SKM-1 (cell line): ENCODE measurements around the gene HEBP2.
"Not testable (repeated sequence)": the region's sequence is repeated elsewhere in the genome, so short reads cannot be mapped to it uniquely, and the experiment has no call there.

Source experiments
- DNase-seq: peaks from one replicate; lab custom pipeline; 2025; ENCODE audit not compliant: unreplicated experiment; lab: John Stamatoyannopoulos, UW

The HEBP2 gene, protein sequence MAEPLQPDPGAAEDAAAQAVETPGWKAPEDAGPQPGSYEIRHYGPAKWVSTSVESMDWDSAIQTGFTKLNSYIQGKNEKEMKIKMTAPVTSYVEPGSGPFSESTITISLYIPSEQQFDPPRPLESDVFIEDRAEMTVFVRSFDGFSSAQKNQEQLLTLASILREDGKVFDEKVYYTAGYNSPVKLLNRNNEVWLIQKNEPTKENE

DNA sequence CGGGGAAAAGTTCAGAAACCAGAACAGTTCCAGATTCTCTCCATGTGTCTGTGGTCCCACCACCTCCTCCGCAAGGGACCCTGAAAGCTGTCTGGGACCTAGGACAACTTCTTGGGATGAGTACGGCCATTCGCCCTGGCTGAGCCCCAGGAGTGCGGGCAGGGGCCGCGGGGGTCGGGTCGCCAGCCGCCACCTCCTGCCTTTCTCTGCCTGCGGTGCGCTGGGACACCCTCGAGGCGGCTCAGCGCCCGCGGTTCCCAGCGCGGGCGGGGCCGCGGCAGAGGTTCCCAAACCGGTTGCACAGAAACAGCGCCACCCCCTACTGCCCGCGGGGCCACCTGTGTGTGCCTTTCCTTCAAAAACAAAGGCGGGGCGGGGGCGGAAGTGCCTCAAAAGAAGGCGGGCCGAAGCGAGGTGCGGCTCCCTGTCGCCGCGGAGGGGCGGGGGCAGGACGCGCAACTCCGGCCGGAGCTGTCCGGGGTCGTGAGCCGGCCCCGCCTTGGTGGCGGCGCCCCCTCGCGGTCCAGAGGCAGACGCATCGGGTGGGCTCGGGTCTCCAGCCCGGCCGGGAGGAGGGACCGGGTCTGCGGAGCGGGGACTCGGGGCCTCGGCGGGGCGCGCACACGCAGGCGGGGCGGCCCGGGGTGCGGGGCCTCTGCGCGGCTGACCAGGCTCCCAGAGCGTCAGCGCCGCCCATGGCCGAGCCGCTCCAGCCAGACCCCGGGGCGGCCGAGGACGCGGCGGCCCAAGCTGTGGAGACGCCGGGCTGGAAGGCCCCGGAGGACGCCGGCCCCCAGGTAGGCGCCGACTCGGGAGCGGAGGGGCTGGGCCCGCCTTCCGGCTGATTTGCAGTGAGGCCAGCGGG lies at the start of gene HEBP2:
TSS of gene HEBP2 (plus strand) at position 423 of the 865 bp plus-strand sequence. CDS start at position 696, 273 bp downstream.
- peak; percentile 87 for DNase-seq

DNA sequence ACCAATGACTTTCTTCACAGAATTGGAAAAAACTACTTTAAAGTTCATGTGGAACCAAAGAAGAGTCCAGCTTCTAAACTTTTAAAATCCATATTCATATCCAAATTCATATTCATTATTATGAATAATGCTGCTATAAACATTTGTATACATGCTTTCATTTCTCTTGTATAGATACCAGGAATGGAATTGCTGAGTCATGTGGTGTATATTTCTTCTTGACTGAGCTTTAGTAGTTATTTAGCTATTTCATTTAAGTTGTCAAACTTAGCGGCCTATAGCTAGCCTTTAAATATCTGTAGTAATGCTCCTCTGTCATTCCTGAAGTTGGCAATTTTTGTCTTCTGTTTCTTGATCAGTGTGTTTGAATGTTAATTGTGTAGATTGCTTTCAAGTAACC lies 46.1 kb upstream of the HEBP2 start:
- no peak for DNase-seq

DNA sequence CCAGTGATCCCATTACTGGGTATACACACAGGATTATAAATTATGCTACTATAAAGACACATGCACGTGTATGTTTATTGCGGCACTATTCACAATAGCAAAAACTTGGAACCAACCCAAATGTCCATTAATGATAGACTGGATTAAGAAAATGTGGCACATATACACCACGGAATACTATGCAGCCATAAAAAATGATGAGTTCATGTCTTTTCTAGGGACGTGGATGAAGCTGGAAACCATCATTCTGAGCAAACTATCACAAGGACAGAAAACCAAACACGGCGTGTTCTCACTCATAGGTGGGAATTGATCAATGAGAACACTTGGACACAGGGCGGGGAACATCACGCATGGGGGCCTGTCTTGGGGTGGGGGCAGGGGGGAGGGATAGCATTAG lies 35.3 kb upstream of the HEBP2 start:
- not testable (repeated sequence) for DNase-seq

DNA sequence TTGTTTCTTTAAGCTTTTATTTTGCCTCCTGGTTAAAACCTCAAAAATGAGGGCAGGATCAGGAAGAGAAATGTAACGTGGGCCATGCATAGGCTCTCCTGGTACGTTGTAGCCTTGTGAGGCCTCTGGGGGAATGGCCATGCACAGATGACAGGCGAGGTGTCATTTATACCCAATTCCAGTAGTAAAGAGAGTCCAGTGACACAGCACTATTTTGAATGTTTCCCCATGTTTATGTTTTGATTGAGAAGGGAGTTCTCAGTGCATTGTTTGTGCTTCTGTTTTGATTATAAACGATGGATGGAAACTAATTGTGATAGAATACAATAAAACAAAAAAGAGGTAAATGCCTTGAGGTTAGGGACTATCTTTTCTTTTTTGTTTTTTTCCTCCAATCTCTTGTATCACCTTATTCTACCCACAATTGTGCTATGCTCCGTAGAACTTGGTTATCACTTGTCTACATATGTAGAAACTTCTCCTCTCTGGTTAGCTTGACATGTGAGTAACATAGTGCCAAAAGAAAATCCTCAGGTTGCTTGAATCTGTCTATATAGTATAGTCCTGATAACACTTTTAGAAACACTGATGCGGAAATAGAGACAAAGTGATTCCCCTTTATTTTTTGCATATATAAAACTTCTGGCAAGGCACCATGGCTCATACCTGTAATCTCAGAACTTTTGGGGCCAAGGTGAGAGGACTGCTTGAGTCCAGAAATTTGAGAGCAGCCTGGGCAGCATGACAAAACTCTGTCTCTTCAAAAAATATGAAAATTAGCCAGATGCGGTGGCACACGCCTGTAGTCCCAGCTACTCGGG lies 33.2 kb upstream of the HEBP2 start:
- no peak for DNase-seq

DNA sequence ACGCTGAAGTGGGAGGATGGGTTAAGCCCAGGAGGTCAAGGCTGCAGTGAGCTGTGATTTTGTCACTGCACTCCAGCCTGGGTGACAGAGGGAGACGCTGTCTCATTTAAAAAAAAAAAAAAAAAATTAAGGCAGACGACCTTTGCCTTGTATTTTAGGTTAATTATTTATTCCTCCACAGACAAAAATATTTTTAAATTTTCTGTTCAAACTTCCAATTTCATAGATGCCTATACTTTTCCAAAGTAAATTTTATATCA lies 32.6 kb upstream of the HEBP2 start:
- no peak for DNase-seq

DNA sequence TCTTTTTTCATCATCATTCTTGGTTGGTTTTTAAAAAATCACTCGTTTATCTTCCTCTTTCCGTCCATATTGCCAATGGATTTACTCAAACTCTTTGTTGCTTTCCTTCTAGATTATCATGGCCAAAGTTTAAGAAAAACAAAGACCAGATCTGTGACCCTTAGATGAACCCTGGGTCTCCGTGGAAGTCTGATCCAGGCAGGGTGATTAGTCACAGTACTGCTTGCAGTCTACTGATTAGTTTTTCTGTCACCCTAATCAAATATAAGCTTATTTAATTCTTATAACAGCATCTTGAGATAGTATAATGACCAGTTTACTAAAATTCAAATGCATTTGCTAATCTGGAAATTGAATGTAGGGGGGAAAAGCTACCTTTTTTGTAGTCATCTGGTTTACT lies 32.3 kb upstream of the HEBP2 start:
- DNase-seq, result no peak

DNA sequence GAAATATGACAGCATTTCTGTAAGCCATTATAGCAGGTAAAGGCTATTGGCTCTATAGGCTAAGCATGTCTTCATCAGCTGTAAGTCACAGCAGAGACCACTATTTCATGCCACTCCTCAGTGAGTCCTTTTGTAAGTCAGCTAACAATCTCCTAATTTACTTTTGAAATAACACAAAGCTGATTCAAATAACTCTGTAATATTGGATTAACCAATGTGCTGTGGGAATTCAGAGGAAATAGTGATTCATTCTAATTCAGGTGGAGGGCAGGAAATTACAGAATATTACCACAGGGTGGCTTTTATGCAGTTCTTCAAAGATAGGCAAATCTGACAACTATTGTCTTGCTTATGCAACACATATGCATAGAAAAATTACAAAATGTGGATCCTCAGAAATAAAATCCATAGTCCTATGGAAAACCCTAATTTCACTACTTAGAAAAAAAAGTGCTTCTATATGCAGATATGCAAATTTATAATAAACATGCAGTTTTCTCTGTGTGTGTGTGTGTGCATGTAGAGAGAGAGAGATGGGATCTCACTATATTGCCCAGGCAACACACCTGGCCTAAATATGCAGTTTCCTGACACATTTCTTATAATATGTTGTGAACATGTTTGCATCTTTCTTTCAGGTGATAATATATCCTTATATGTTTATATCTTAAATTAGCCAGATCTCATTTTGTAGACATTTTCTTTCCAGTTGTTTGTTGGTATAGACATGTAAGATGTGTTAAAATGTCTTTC lies 31.1 kb upstream of the HEBP2 start:
- DNase-seq, result no peak

DNA sequence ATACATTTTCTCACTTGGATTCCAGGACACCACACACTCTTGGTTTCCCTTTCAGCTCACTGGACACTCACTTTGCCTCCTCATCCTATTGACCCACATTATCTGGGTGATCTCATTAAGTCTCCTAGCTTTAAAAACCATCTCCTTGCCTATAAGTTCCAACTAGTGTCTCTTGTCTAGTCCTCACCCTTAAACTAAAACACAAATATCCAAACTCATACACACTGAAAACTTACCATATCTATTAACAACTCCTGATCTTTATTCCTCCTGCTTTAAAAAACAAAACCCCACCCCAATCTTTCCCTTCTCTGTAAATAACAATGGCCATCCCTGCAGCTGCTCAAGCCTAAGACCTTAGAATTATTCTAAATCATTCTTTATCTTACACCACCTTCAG lies 29.8 kb upstream of the HEBP2 start:
- DNase-seq, result no peak

DNA sequence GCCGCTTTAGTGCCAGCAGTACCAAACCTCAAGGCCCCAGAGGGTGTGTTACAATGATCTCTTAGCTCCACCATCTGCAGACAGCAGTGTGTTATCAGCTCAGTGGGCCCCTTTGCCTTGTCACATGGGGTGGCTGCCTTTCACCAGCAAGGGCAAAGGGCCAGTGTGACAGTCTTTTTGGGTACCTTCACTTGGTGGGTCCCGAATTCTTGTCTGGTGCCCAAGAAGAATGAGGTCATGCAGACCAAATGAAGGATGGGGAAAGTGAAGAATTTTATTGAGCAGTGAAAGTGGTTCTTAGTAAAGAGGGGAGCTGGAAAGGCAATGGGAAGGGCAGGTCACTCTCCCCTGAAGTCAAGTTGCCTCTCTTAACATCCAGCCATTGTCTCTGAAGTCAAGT lies 29.2 kb upstream of the HEBP2 start:
- DNase-seq, result no peak

- DNase-seq, result no peak
Observed at GRCh38 chr6:138377042-138377441, 27.0 kb upstream of the HEBP2 start.

DNA sequence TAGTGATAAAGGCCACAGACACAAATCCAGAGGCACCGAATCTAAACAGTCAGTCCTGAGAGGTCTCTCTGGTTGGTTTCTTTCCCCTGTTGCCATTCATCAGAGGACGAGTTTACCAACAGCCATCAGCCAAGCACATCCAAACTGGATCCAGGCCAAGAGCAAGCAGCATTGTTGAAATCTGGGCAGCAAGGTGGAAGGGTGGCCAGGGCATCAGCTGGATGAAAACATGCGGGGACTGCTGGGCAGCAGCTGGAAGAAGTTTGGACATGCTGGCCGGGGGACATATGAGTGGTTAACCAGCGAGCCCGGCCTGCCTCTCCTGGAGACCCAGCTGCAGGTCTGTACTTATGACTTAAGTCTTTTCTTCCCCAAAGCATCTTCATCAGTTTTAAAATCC lies 26.2 kb upstream of the HEBP2 start, which contains the start of gene SMIM28:
TSS of gene SMIM28 (plus strand) at position 62 of the 400 bp plus-strand sequence. CDS start at position 230, 168 bp downstream.
- DNase-seq, result no peak

- no peak for DNase-seq
Observed at GRCh38 chr6:138378463-138378862, 25.6 kb upstream of the HEBP2 start.

DNA sequence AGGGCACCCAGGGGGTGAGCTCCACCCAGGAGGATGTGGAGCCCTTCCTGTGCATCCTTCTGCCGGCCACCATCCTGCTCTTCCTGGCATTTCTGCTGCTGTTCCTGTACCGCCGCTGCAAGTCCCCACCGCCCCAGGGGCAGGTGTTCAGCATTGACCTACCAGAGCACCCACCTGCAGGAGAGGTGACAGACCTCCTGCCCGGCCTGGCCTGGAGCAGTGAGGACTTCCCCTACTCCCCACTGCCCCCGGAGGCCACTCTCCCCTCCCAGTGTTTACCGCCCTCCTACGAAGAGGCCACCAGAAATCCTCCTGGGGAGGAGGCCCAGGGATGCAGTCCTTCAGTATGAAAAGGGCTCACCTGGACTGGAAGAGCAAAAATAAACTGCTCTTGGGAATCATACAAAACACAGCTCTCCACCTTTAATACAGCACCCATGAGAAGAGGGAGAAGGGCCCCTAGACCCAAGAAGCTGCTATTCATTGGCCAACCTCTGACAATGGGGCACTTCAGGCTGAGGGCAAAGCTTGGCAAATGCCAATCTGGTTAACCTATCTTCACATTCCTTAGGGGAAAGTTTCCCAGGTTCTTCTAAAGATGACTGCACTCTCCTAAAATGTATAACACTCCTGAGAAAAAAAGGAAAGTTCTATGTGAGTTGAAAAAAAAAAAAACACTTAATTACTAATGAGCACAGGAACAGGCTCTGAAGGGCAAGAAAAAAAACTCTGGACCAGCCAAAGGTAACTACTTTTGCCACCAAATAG lies 21.3 kb upstream of the HEBP2 start:
- no peak for DNase-seq

- DNase-seq, result no peak
Observed at GRCh38 chr6:138383776-138384175, 20.2 kb upstream of the HEBP2 start.

DNA sequence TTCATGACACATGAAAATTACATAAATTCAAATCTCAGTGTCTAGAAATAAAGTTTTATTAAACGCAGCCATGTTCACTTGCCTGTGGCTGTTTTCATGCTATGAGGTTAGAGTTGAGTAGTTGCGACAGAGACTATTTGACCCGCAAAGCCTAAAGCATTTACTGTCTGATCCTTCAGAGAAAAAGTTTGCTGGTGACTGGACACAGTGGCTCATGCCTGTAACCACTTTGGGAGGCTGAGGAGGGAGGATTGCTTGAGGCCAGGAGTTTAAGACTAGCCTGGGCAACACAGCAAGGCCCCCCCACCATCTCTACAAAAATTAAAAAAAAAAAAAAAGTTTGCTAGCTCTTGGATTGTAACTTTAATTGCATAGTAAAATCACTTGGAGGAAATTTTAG lies 17.1 kb upstream of the HEBP2 start:
- no peak for DNase-seq

DNA sequence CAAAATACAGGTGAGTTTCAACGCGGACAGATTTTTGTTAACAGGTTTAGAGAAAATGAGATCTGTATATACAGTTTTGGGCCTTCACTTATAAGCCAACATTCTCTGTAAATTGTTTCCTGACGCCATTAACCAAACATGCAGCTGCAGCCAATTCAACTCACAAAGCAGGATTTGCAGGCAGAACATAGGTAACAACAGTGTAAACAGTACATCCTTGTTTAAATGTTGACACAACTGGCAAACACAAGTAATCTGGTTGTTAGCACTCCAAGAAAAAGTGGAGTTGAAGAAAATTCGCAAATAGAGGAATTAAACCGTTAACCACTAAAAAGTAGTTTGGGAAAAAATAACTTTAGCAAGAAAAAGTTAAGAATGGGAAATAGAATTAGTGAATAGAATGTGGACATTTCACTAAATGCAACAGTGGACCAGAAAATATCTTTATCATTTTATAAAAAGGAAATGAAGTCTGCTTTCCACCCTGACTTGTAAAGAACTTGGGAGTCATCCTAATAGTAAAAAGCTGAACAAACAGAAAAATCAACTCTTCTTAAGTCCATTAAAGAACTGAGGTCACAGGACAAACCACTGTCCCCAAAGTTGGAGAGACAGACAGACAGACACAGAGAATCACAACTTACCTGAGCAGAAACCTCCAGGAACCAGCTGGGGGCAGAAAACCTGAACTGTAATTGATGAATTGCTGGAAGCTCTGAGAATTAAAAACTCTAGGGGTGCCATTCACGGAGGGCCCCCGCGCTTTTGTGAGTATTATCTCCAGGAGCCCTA lies 16.2 kb upstream of the HEBP2 start:
- DNase-seq, result no peak

DNA sequence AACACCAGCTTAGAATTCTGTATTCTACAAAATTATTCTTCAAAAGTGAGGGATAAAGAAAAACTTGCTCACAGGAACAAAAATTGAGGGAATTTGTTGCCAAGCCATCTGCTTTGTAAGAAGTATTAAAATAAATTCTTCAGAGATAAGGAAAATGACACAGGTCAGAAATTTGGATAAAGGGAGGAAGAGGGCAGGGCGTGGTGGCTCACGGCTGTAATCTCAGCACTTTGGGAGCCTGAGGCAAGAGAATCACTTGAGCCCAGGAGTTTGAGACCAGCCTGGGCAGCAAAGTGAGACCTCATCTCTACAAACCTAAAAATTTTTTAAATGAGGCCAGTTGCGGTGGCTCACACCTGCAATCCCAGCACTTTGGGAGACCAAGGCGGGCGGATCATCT lies 14.5 kb upstream of the HEBP2 start:
- no peak for DNase-seq

GRCh38 chr6:138393871-138394783 lies 9.9 kb upstream of the HEBP2 start:
- DNase-seq, result peak; percentile 17

- DNase-seq, result no peak
Observed at GRCh38 chr6:138396709-138397108, 7.3 kb upstream of the HEBP2 start.
